Esophagus muscularis mucosa (tissue), 4 donors: ENCODE data around the gene NPAS4. TPM values are rescaled to one million over a fixed set of nuclear protein-coding genes. Genes with fewer than 3 reads are reported as not detected.
A peak's percentile ranks its signal among the peaks of the same experiment; 100 is the strongest.
"Not testable (repeated sequence)": the region's sequence is repeated elsewhere in the genome, so short reads cannot be mapped to it uniquely, and the experiment has no call there.

Experiments
- DNase-seq: peaks from one replicate; pipeline ENCODE4 v3.0.0-alpha.2; 2017; ENCODE audit errors: extremely low spot score
- H3K27ac ChIP-seq, 4 donors: fragments of 200-600 bp; sonication (generic); replicated peaks in 1 of 4; 1 replicate in 3 of 4; 2 replicates in 1 of 4; pipeline ENCODE4 v1.5.1; 2016 to 2019; ENCODE audit warnings: mild to moderate bottlenecking in 1 of 4
- H3K27me3 ChIP-seq, 4 donors: fragments of 200-600 bp; sonication (generic); one replicate each; pipeline versions ENCODE4 v1.5.1 to v1.6.0; 2016 to 2019
- H3K36me3 ChIP-seq, 4 donors: fragments of 200-600 bp; sonication (generic); one replicate each; pipeline ENCODE4 v1.5.1; 2016 to 2019
- H3K4me1 ChIP-seq, 4 donors: fragments of 200-600 bp; sonication (generic); one replicate each; pipeline ENCODE4 v1.5.1; 2016 to 2019
- H3K4me3 ChIP-seq, 4 donors: fragments of 200-600 bp; sonication (generic); 1 replicate in 2 of 4; 2 replicates in 2 of 4; pipeline ENCODE4 v1.5.1; 2016 to 2019; ENCODE audit warnings: mild to moderate bottlenecking in 4 of 4, moderate library complexity in 1 of 4
- H3K9me3 ChIP-seq, 4 donors: fragments of 200-600 bp; sonication (generic); 1 replicate in 3 of 4; 2 replicates in 1 of 4; pipeline ENCODE4 v1.5.1; 2016 to 2019
- EP300 ChIP-seq: sonication (generic); formaldehyde crosslinking; IDR thresholded peaks from one replicate; pipeline ENCODE4 v1.6.1; 2017; ENCODE audit warnings: antibody characterized with exemption
- POLR2A ChIP-seq: fragments of 450-650 bp; IDR thresholded peaks from one replicate; pipeline ENCODE4 v1.6.1; 2017; ENCODE audit warnings: antibody characterized with exemption, moderate library complexity, mild to moderate bottlenecking, low read depth
- POLR2AphosphoS5 ChIP-seq, 2 donors: sonication (generic); formaldehyde crosslinking; IDR thresholded peaks; one replicate each; pipeline ENCODE4 v1.6.1; 2017; ENCODE audit warnings: antibody characterized with exemption in 2 of 2
- WGBS: methylation state at CpG from one replicate; pipeline ENCODE4 v1.1.5; 2018; 5-methylcytosine and 5-hydroxymethylcytosine counted together
- intact Hi-C: fragments of 100-400 bp; cut with DNase I; formaldehyde crosslinking; loops from one replicate; pipeline ENCODE4 v1.15.1; 2023
- total RNA-seq, 4 donors: library from RNA; depleted of rRNA; stranded (reverse); fragments of >200 nt; gene quantifications; one replicate each; pipeline versions ENCODE4 v1.1.0 to v1.2.1, GENCODE V29; 2016
- TF ChIP-seq, protein P1 (sequence below), 3 experiments: fragments of 200-600 bp in 2 of 3; fragments of 450-650 bp in 1 of 3; sonication (generic) in 2 of 3; IDR thresholded peaks; one replicate each; pipeline ENCODE4 v1.5.1; 2017 to 2019; ENCODE audit warnings: antibody characterized with exemption in 3 of 3, mild to moderate bottlenecking in 2 of 3, moderate library complexity in 1 of 3

Gene NPAS4
- total RNA-seq, 4 donors from 2014 or later, result 1.2 to 2.9 (median 1.5) TPM

DNA sequence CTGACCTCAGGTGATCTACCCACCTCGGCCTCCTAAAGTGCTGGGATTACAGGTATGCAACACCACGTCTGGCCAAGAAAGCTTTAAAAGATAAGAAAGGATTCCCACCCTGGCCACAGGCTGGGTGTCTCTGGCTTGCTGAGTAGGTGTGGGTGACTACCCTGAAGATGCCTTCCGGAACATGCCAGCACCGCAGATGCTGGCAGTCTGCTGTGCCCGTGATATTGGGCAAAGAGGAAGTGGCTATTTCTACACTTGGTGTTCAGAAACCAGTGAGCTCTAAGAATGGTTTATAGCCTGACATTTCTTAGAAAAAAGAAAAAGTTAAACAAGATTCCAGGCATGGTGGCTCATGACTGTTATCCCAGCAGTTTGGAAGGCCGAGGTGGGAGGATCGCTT, 11.8 kb downstream of the NPAS4 start:
- 78% methylated on average over 7 of the region's 7 CpGs for WGBS
- intact Hi-C loops, result no loop called here
- Histone ChIP-seq H3K36me3 (peaks cover 18 to 53% (median 36%) of the 10 kb centered on the region in 4 donors), H3K27me3 (no peaks in the 10 kb centered on the region), H3K4me1 (peaks cover 1 to 8% (median 5%) of the 10 kb centered on the region in 4 donors), H3K4me3 (no peak overlapping the region), H3K9me3 (no peaks in the 10 kb centered on the region), H3K27ac (no peak overlapping the region)
- no peak for DNase-seq
- TF ChIP-seq EP300 (no peak), POLR2AphosphoS5 (IDR thresholded peaks at IDR 0.05) (no peak), POLR2A (no peak)
- TF ChIP-seq, protein P1, sequence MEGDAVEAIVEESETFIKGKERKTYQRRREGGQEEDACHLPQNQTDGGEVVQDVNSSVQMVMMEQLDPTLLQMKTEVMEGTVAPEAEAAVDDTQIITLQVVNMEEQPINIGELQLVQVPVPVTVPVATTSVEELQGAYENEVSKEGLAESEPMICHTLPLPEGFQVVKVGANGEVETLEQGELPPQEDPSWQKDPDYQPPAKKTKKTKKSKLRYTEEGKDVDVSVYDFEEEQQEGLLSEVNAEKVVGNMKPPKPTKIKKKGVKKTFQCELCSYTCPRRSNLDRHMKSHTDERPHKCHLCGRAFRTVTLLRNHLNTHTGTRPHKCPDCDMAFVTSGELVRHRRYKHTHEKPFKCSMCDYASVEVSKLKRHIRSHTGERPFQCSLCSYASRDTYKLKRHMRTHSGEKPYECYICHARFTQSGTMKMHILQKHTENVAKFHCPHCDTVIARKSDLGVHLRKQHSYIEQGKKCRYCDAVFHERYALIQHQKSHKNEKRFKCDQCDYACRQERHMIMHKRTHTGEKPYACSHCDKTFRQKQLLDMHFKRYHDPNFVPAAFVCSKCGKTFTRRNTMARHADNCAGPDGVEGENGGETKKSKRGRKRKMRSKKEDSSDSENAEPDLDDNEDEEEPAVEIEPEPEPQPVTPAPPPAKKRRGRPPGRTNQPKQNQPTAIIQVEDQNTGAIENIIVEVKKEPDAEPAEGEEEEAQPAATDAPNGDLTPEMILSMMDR (IDR thresholded peaks at IDR 0.05), result no peak

DNA sequence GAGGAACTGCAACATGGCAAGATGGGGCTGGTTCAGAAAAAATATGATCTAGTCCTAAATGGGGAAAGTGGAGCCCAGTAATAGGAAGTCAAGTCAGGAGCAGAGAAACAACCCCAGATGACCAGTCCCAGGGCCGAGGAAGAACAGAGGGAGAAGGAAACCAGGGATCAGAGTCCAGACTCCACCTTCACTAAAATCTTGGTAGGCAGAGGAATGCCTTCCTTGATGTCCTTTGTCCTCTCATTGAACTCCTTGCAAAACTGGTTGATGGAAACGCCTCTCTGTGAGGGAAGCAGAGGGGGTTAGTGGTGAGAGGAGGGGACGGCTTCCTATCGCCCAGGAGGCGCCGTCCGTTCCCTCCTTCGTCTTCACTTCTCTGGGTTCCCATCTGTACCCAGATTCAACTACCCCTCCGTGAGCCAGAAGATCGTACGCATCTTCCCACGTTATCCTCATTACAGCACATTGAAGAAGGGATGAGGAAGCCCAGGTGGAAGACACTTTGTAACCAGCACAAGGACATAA, 17.2 kb downstream of the NPAS4 start:
- peaks cover 18 to 42% (median 33%) of the 10 kb centered on the region in 4 donors for H3K36me3 ChIP-seq
- H3K9me3 ChIP-seq, result peaks cover 0 to 4% (median under 1%) of the 10 kb centered on the region in 4 donors
- H3K27me3 ChIP-seq, result no peaks in the 10 kb centered on the region
- TF ChIP-seq POLR2AphosphoS5 (IDR thresholded peaks at IDR 0.05) (no peak), POLR2A (no peak), EP300 (no peak)
- TF ChIP-seq, protein P1 (IDR thresholded peaks at IDR 0.05), result no peak
- 6% methylated on average over 12 of the region's 12 CpGs for WGBS
- DNase-seq, result no peak
- H3K4me1 ChIP-seq, result peaks cover 9 to 17% (median 14%) of the 10 kb centered on the region in 4 donors
- intact Hi-C loops, result no loop called here
- H3K4me3 ChIP-seq, result peak overlapping the region; percentile 76 to 98 (median 94)
- H3K27ac ChIP-seq, result peak overlapping the region; percentile 79 to 89 (median 82)

DNA sequence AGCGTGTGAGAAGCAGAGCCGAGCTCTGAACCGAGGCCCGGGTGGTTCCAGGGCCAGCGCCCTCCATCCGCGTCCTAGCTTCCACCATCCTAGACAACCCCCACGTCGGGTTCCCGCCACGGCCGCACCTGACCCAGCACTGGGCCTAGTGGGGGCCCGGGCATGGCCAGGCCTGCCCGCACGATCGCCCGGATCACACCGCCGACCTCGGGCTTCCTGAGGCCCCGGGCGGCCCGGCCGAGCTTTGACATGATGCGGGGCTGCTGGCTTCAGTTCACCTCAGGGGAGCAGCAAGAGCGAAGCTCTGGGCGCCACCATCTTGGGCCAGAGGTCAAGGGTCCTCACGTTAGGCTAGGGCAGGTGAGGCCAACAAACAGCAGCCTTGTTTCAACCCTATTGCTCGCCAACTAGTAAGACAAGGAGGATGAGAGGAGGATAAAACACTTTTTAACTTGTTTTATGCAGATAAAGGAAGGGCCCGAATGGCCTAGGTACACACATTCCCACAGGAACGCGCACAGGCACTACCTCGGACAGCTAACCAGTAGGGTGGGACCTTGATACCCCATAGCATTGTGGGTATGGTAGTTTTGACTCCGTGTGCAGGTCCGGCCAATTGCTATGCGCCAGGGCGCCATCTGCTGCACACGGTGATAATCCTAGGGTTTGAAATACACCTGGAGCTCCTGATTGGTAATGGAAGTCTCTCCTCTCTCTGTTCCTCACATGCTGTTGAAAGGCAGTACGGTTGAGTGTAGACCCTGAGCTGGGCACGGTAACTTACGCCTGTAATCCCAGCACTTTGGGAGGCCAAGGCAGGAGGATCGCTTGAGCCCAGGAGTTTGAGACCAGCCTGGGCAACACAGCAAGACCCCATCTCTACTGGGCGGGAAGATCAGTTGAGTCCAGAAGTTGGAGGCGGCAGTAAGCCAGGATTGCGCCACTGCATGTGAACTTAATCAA, 17.9 kb downstream of the NPAS4 start, which contains the start of gene MRPL11:
TSS of gene MRPL11 (minus strand) at position 345 of the 963 bp plus-strand sequence. CDS start at position 251, 94 bp downstream.
- H3K9me3 ChIP-seq, result peaks cover 0 to 11% (median 3%) of the 10 kb centered on the region in 4 donors
- no peaks in the 10 kb centered on the region for H3K27me3 ChIP-seq
- WGBS, result 11% methylated on average over 28 of the region's 45 CpGs
- DNase-seq, result peak; percentile 94
- TF ChIP-seq, protein P1 (IDR thresholded peaks at IDR 0.05), result peak; percentile 62 to 83 (median 73)
- TF ChIP-seq POLR2A (no peak), EP300 (no peak), POLR2AphosphoS5 (IDR thresholded peaks at IDR 0.05) (peak; percentile 60 to 88)
- peaks cover 9 to 17% (median 14%) of the 10 kb centered on the region in 4 donors for H3K4me1 ChIP-seq
- peak within 1 kb of the TSS; percentile 79 to 89 (median 82) for H3K27ac ChIP-seq
- peaks cover 18 to 35% (median 25%) of the 10 kb centered on the region in 4 donors for H3K36me3 ChIP-seq
- intact Hi-C loops, result no loop called here
- peak within 1 kb of the TSS; percentile 76 to 98 (median 94) for H3K4me3 ChIP-seq

DNA sequence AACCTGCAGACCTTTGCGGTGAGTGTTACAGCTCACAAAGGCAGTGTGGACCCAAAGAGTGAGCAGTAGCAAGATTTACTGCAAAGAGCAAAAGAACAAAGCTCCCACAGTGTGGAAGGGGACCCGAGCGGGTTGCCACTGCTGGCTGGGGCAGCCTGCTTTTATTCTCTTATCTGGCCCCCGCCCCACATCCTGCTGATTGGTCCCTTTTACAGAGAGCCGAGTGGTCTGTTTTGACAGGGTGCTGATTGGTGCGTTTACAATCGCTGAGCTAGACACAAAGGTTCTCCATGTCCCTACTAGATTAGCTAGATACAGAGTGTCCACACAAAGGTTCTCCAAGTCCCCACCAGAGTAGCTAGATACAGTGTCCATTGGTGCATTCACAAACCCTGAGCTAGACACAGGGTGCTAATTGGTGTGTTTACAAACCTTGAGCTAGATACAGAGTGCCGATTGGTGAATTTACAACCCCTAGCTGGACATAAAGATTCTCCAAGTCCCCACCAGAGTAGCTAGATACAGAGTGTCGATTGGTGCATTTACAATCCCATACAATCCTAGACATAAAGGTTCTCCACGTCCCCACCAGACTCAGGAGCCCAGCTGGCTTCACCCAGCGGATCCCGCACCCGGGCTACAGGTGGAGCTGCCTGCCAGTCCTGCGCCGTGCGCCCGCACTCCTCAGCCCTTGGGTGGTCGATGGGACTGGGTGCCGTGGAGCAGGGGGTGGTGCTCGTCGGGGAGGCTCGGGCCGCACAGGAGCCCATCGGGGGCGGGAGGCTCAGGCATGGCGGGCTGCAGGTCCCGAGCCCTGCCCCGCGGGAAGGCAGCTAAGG, 19.5 kb downstream of the NPAS4 start:
- 90% methylated on average over 7 of the region's 29 CpGs for WGBS

DNA sequence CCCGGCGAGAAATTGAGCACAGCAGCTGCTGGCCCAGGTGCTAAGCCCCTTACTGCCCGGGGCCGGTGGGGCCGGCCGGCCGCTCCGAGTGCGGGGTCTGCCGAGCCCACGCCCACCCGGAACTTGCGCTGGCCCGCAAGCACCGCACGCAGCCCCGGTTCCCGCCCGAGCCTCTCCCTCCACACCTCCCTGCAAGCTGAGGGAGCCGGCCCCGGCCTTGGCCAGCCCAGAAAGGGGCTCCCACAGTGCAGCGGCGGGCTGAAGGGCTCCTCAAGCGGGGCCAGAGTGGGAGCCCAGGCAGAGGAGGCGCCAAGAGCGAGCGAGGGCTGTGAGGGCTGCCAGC, 20.1 kb downstream of the NPAS4 start:
- H3K4me1 ChIP-seq, result peaks cover 9 to 17% (median 14%) of the 10 kb centered on the region in 4 donors
- H3K27ac ChIP-seq, DNase-seq, intact Hi-C loops, H3K27me3 ChIP-seq, H3K4me3 ChIP-seq: not testable (repeated sequence)
- peaks cover 6 to 14% (median 12%) of the 10 kb centered on the region in 4 donors for H3K36me3 ChIP-seq
- 93% methylated on average over 8 of the region's 27 CpGs for WGBS
- H3K9me3 ChIP-seq, result peaks cover 0 to 12% (median 3%) of the 10 kb centered on the region in 4 donors

More for the DNA sequence above, 19.5 kb downstream of the NPAS4 start:
- H3K27me3 ChIP-seq, H3K27ac ChIP-seq, intact Hi-C loops, H3K4me3 ChIP-seq, DNase-seq: not testable (repeated sequence)
- Histone ChIP-seq H3K4me1 (peaks cover 9 to 17% (median 14%) of the 10 kb centered on the region in 4 donors), H3K36me3 (peaks cover 12 to 20% (median 18%) of the 10 kb centered on the region in 4 donors), H3K9me3 (peaks cover 0 to 12% (median 3%) of the 10 kb centered on the region in 4 donors)
